GM19455 (cell line): Measurements from ENCODE around the gene HBEGF.
"Not testable (repeated sequence)": the region's sequence is repeated elsewhere in the genome, so short reads cannot be mapped to it uniquely, and the experiment has no call there.

ENCODE experiments used
- ATAC-seq: cut with Tn5 transposase; IDR thresholded peaks from one replicate; pipeline ENCODE4 v1.9.1; 2021; ENCODE audit not compliant: unreplicated experiment

The HBEGF gene

DNA sequence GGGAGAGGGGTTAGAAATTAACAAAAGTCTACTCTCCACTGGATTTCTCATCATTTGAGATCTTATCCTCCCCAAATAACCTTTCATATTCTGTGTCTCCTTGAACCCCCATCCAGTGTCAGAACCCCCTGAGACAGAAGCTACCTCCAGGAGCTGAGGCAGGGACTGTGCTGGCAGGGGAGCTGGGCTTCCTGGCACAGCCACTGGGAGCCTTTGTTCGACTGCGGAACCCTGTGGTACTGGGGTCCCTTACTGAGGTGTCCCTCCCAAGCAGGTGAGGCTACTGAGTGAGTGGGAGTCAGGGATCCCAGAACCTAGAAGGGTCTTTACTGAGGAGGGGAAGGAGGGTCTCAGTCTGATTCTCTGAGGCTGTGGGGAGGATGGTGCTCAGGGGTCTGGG is 15.5 kb upstream of the HBEGF start:
- ATAC-seq: no peak

DNA sequence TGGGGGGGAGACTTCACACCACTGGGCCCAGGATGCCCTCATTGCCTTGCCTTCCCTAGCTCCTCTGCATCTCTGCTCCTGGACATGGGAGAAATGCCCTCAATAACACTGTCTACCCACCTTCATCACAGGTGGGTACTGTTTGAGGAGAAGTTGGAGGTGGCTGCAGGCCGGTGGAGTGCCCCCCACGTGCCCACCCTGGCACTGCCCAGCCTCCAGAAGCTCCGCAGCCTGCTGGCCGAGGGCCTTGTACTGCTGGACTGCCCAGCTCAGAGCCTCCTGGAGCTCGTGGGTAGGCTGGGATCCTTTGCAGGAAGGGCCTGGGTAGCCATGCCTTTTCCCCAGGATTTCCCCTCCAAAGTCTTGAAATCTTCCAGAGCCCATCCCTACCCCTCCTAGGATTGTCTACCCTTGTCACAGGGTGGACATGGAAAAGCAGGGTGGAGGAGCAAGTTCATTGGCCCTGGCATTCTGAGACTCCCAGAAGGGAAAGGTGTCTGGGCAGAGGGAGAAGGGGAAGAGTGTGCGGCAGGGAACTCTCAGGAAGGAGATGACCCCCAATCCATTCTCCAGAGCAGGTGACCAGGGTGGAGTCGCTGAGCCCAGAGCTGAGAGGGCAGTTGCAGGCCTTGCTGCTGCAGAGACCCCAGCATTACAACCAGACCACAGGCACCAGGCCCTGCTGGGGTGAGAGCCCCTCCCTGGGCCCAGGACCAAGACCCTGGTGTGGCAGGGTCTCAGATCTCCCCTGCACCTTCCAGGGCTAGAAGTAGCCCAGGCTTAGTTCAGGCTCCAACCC is 14.5 kb upstream of the HBEGF start:
- no peak for ATAC-seq

DNA sequence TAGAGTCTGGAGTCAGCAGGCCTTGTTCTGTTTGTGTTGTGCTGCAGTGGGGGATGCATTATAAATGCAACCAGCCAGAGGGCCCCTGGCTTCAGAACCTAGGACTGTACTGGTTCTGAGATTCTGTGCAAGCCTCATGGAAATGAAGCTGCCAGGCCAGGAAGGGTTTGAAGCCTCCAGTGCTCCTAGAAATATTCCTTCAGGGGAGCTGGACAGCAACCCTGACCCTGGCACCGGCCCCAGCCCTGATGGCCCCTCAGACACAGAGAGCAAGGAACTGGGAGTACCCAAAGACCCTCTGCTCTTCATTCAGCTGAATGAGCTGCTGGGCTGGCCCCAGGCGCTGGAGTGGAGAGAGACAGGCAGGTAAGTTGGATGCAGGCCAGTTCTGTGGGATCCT is 13.7 kb upstream of the HBEGF start, which contains the start of gene SLC4A9:
Gene SLC4A9, plus strand, starts transcription at position 94 of the 400 bp plus-strand sequence. Its CDS starts 43 bp downstream, at position 137.
- ATAC-seq: no peak

DNA sequence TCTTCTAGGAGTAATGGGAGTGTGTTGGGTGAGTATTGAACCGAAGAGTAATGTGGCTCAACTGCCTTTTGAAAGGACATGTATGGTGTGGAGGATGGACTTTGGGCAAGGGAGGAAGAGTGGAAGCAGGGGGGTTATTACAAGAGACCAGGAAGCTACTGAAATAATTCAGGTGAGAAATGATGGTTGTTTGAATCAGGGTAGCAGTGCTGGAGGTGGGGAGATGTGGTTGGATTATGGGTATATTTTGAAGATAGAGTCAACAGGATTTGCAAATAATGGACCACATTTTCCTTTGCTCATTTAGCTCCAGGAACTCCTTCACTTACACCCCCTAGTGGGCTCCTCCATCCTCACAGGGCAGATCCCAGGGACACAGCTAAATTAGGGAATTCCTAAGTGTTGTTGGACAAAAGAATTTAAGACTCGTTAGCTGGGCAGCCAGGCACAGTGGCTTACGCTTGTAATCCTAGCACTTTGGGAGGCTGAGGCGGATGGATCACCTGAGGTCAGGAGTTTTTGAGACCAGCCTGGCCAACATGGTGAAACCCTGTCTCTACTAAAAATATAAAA is 12.4 kb upstream of the HBEGF start:
- no peak for ATAC-seq

DNA sequence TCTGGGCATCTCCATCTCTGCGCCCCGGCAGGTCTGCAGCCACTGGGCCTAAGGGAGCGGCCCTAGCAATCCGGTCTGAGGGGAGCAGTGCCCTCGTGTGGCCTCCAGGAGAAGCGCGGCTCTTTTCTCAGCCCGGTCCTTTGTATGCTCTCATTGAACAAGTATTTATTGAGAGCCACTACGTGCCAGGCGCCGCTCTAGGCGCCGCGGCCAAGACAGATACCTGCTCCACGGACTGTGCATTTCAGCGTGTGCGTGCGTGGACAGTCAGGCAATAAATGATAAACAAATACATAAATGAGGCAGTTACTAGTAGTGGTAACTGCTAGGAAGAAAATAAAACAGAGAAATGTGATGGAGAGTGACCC is 11.3 kb upstream of the HBEGF start:
- ATAC-seq: peak; percentile 89

DNA sequence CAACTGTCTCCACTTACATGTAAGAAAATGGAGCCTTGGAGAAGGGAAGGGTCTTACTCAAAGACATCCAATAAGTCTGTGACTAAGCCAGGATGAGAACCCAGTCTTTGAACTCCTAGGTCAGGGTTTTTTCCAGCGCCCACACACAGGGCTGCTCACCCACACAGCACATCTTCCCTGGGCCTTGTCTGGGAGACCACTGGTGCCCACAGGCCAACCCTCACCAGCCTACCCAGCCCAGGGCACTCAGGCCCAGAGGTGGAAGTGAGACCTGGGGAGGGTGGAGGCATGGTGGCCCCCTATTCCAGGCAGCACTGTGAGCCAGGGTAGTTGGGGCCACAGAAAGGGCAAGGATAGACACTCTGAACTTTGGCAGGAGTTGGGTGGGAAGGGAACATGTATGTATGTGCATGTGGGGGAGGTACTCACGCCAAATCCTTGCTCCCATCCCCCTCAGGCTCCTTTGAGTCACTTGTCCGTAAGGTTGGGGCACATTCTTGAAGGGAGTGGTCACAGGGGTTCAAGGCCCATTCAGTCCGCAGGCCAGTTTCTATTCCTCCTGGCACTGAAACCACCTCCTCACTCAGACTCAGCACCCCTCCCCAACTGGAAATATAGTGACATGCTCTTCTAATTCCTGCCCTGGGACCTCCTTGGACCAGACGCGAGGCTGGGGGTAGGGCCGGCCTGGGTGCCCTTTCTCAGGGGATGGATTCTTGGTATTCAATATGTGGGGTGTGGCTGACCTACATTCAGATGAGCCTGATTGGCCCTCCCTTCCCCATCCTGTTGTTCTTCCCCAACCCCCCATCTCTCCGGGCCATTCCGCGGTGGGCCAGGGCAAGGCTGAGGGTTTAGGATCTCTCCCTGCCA is 10.7 kb upstream of the HBEGF start:
- ATAC-seq: peak; percentile 23

DNA sequence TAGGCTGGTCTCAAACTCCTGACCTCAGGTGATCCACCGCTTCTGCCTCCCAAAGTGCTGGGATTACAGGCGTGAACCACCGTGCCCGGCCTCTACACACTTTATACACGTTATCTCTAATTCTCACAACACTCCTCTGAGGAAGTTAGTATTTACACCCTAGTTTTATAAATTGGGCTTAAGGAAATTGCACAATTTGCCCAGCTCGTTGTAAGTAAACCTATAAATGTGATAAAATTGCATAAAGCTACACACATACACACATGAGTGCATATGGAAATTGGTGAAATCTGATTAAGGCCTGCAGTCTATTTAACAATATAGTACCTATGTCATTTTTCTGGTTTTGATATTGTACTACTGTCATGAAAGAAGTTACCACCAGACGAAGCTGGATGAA is 9.1 kb upstream of the HBEGF start:
- no peak for ATAC-seq

DNA sequence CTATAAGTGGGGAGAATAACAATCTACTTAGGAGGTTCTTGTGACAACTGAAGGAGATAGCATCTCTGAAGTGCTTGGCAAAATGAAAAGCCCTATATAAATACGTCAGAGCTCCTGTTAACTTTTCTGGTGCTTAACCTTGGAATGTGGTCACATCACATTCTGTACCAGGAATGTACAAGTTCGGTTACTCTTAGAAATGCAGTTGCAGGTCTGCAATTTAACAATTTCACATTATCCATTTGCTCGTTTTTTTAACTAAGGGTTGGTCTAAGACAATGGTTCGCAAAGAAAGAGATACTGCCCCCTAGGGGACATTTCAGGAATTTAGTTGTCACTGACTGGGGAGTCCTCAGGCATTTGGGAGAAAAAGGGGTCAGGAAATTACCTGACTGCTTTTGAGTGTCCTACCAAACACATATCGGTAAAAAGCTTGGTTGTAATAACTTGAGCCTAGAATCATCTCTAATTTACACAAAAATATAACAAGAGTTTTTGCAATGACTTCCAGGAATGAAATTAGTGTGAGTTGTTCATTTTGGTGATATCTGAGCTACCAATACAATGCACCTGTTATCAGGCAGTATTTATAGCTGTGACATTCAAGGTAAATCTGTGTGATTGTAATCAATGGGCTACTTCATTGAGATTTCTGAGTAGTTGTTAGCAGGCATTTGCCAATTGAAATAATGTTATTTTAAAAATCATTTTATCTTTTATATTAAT is 5.4 kb upstream of the HBEGF start:
- no peak for ATAC-seq

DNA sequence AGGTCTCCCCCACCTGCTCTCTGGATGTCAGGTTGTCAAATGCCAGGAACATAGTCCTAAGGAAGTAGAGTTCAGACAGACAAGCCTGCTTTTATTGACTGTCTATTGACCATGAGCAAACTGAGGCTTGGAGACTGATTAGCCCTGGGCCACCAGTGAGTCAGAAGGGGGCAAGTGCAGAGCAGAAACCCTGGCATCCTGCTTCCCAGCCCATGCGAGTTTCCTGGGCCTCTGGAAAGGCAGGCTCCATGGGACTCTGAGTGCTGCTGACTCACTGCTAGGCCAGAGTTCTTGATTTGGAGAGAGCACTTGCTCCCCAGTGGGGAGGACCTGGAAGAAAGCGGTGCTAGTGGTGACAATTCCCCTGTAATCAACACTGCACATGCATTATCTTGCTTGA is 2.8 kb upstream of the HBEGF start:
- no peak for ATAC-seq

DNA sequence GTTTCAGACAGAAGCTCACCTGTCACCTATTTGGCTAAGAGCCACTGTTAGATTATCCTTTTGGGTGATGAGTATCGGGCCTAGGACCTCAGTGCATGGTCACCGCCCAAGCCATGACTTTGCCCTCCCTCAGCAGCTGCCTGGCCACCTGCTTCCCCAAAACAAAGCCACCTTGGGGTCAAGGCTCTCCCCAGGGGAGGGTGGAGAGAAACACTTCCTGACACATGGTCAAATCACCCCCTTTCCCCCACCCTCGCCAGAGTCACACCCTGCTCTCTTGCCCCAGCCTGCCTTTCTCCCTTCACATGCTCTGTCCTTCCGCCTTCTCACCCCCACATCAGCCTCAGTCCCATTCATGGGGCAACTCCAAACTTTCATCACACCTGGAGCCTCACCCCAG is 1.7 kb upstream of the HBEGF start:
- ATAC-seq: no peak

DNA sequence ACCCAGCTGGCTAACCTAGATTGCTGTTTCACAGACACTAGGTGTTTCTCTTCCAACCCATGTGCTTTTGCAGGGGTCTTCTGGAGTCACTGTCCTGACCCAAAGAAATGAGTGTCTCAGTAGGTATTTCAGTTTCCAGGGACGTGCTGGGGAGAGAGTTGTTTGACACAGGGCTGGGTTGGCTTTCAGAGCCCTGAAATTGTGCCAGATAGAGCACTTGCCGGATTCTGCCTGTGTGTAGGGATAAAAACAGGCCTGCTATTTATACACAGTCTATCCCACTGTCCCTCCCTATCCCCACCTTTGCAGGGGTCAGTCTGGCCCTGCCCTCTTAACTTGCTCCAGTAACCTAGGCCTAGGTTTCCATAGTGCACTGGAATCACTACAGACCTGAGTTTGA is 957 bp upstream of the HBEGF start:
- no peak for ATAC-seq

DNA sequence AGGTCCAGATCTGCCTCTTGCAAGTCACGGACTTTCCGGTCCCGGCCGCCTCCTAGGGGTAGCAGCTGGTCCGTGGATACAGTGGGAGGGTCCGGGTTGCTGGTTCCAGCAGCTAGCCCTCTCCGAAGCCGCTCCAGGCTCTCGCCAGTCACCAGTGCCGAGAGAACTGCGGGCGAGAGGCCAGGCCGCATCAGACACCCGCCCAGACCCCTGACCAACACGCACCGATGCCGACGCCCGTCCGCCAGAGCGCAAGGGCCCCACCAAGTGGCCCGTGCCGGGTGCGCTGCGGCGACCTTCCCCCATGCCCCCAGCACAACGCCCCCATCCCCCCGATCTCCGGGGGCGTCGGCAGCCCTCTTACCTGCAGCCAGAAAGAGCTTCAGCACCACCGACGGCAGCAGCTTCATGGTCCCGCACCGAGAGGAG is 470 bp downstream of the HBEGF start:
- ATAC-seq: peak; percentile 6

DNA sequence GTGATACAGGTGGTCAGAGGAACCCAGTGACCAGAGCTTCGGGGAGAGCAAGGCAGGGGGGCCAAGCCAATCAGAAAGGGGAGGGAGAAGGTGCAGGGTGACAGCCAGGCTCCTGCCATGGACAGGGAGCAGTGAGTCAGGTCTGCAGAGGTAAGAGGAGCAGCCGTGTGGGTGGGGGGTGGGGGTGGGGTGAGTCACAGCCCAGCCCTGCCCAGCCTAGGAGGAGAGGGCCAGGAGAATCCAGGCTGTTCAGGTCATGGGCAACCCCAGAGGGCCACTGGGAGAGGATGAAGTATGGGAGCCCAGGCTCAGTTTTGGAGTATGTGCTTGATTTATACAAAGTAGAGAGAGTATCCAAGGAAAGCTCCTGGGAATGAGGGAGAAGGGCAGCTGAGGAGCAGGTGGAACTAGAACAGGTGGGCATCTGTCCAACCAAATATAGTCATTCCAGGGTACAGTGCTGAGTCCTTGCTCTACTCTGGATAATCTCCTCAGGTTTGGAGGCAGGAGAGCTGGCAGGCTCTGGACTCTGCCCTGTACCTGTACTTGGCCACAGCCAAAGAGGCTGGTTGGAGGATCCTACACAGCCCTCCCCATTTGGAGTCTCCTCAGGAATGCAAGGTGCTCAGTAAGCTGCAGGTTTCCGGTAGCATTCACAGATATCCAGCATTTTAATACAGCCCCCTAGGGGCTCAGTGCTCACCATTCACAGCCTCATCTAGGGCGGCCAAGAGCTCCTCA is 1.6 kb downstream of the HBEGF start:
- no peak for ATAC-seq

DNA sequence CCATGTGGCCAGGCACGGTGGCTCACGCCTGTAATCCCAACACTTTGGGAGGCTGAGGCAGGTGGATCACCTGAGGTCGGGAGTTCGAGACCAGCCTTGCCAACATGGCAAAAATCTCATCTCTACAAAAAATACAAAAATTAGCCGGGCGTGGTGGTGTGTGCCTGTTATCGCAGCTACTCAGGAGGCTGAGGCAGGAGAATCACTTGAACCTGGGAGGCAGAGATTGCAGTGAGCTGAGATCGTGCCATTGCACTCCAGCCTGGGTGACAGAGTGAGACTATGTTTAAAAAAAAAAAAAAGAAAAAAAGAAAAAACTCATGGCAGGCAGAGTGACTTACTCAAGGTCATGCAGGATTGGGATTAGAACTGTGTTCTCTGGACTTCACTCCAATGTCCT is 2.6 kb downstream of the HBEGF start:
- not testable (repeated sequence) for ATAC-seq

DNA sequence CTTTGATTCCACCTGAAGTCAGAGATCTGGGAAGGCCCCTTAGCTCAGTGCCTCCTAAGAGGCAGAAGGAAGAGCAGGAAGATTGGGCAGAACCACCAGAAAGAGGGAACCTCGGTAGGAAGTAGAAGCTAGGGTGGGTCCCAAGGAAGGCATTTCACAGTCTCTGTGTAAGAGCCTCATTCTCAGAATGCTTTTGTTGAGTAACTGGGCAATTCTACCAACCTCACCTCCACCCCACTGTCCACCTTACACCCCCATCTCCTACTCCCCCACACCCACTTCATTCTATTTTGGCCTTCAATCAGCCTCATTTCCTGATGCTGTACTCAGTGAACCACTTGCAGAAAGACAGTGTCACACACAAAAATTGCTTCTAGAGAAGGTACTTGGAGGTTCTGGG is 3.5 kb downstream of the HBEGF start:
- ATAC-seq: no peak

DNA sequence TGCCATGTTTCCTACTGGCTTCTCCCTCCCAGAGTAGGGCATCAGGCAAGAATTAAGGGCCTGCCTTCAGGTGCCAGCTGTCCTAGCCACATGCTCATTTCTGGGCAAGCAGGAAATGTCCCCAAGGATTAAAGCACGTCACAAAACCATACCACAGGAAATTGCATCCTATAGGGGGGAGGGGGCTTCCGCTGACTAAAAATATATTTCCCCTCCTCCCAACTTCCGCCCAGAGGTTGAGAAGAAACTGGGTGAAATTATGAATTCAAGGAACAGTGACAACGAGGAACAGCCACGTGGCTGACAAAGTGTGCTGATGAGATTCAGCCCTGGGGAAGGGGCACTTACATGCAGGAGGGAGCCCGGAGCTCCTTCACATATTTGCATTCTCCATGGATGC is 4.1 kb downstream of the HBEGF start:
- ATAC-seq: no peak

DNA sequence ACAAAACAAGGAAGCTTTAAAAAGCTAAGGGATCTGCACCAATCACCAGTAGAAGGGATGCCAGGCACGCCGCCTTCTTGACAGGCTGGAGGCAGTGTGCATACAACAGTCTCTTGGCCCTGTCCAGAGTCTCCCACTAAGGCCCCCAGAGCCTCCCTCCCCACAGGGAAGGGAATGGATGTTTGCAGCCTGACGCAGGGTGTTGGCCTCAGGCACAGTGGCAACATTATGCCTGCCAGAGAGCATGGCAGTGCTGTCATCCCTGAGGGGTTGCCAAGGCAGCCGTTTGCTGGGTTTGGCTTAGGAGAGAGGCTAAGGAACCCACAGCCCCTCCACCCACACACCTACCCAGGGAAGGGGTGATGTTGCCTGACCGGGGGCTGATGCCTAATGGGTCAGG is 4.8 kb downstream of the HBEGF start:
- ATAC-seq: no peak

DNA sequence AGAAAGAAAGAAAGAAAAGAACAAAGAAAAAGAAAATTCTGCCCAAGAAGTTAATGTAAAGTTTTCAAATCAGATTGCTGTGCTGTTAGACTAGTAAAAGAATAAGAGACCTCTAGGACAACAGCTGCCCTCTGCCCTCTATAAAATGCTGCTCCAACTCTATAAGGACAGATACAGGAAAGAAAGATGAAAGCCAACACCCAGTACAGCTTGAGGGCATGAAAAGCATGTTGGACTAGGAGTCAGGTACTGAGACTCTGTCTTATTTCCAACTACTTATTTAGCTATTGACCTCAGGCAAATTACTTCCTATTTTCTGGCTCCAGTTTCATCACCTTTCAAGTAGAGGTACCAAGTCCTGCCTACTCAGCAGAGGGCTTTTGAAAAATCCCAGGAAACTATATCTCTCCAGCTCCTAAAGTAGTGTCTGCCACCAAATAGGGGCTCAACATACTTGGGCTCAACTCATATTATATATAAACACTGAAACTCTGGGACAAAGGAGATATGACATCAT is 5.7 kb downstream of the HBEGF start:
- ATAC-seq: no peak

DNA sequence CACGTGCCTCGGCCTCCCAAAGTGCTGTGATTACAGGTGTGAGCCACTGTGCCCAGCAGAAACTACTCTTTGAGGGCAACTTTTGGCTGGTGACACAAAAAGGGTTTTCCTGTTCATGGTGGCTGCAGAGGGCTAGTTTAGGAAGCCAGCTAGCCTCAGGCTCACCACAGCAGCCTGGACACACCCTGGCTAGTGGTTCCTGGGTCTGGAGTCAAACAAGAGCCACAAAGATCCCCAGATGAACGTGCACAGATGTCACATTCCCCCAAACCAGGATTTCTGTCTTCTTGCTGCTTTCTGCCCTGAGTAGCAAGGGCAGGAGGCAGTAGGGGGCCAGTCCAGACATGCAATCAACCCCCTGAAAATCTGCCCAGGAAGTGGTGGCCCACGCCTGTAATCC is 6.8 kb downstream of the HBEGF start:
- ATAC-seq: no peak

DNA sequence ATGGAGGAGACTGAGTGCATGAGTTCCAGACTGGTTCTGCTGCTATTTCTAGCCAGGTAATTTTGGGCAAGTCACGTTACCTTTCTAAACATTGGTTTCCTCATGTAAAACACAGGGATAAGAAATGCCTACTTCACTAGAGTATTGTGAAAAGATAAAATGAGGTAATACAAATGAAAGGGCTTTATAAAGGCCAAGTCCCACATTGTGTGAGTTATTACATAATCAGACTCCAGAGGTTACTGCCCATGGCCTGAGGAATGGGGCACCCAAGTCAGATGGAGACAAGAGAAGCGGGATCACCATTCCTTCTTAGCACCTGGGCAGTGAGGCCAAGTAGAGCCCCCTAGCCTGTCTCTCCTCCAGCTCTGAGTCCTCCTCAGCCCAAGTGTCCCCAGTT is 7.5 kb downstream of the HBEGF start:
- ATAC-seq: no peak
